ENCODE data around the gene EID2B.

DNA sequence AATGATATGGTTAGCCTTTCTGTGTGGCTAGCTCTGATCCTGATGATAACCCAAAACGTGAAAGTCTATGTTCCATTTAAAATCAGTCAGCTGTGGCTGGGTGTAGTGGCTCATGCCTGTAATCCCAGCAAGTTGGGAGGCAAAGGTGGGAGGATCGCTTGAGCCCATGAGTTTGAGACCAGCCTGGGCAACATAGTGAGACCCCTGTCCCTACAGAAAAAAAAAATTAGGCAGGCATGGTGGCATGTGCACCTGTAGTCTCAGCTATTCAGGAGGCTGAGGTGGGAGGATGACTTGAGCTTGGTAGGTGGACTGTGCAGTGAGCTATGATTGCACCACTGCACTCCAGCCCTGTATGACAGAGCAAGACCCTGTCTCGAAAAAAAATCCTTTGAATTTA is 1.1 kb upstream of the EID2B start:
- TF ChIP-seq, protein P1, sequence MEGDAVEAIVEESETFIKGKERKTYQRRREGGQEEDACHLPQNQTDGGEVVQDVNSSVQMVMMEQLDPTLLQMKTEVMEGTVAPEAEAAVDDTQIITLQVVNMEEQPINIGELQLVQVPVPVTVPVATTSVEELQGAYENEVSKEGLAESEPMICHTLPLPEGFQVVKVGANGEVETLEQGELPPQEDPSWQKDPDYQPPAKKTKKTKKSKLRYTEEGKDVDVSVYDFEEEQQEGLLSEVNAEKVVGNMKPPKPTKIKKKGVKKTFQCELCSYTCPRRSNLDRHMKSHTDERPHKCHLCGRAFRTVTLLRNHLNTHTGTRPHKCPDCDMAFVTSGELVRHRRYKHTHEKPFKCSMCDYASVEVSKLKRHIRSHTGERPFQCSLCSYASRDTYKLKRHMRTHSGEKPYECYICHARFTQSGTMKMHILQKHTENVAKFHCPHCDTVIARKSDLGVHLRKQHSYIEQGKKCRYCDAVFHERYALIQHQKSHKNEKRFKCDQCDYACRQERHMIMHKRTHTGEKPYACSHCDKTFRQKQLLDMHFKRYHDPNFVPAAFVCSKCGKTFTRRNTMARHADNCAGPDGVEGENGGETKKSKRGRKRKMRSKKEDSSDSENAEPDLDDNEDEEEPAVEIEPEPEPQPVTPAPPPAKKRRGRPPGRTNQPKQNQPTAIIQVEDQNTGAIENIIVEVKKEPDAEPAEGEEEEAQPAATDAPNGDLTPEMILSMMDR (IDR thresholded peaks at IDR 0.05) = no peak
- no peak for TF ChIP-seq POLR2A (IDR thresholded peaks at IDR 0.05)
